Limb (tissue), 2 donors: ENCODE measurements around the gene CDH10.

Source experiments
- DNase-seq, 2 donors: peaks; one replicate each; pipeline ENCODE4 v3.0.0-alpha.2; 2016; ENCODE audit errors: extremely low spot score in 2 of 2

CDH10 gene

GRCh38 chr5:24644761-24645160 is at the start of gene CDH10:
TSS of gene CDH10 (minus strand) at chr5:24644978. CDS start at chr5:24593490, 51,488 bp downstream.
- peak; percentile 45 to 74 for DNase-seq

GRCh38 chr5:24693609-24694008 is 48.8 kb upstream of the CDH10 start:
- DNase-seq = no peak

GRCh38 chr5:24691074-24691473 is 46.3 kb upstream of the CDH10 start:
- no peak for DNase-seq

- DNase-seq = no peak
Observed at GRCh38 chr5:24681106-24681505, 36.3 kb upstream of the CDH10 start.

- DNase-seq = no peak
Observed at GRCh38 chr5:24668050-24668449, 23.3 kb upstream of the CDH10 start.

GRCh38 chr5:24649531-24649930 is 4.8 kb upstream of the CDH10 start:
- DNase-seq = no peak

- DNase-seq = no peak
Observed at GRCh38 chr5:24646915-24647314, 2.1 kb upstream of the CDH10 start.

GRCh38 chr5:24645483-24645882 is 705 bp upstream of the CDH10 start:
- no peak for DNase-seq

- no peak for DNase-seq
Observed at GRCh38 chr5:24643880-24644279, 898 bp downstream of the CDH10 start.

- DNase-seq = no peak
Observed at GRCh38 chr5:24643156-24643555, 1.6 kb downstream of the CDH10 start.

- DNase-seq = peak in 1 of 2 donors; percentile 38
Observed at GRCh38 chr5:24642022-24642421, 2.8 kb downstream of the CDH10 start.

GRCh38 chr5:24635209-24635608 is 9.6 kb downstream of the CDH10 start:
- no peak for DNase-seq

GRCh38 chr5:24633715-24634325 is 11.0 kb downstream of the CDH10 start:
- DNase-seq = peak in 1 of 2 donors; percentile 75

GRCh38 chr5:24632353-24632752 is 12.4 kb downstream of the CDH10 start:
- no peak for DNase-seq

GRCh38 chr5:24630918-24631317 is 13.9 kb downstream of the CDH10 start:
- DNase-seq = no peak

- no peak for DNase-seq
Observed at GRCh38 chr5:24629798-24630197, 15.0 kb downstream of the CDH10 start.

GRCh38 chr5:24624872-24625271 is 19.9 kb downstream of the CDH10 start:
- no peak for DNase-seq

- no peak for DNase-seq
Observed at GRCh38 chr5:24623624-24624023, 21.2 kb downstream of the CDH10 start.

- peak; percentile 49 to 65 for DNase-seq
Observed at GRCh38 chr5:24623031-24623430, 21.7 kb downstream of the CDH10 start.

GRCh38 chr5:24621792-24622191 is 23.0 kb downstream of the CDH10 start:
- peak; percentile 40 to 75 for DNase-seq

GRCh38 chr5:24616566-24616965 is 28.2 kb downstream of the CDH10 start:
- DNase-seq = no peak

- no peak for DNase-seq
Observed at GRCh38 chr5:24615159-24615558, 29.6 kb downstream of the CDH10 start.

- no peak for DNase-seq
Observed at GRCh38 chr5:24609706-24610105, 35.1 kb downstream of the CDH10 start.

- no peak for DNase-seq
Observed at GRCh38 chr5:24606971-24607370, 37.8 kb downstream of the CDH10 start.
